ENCODE measurements around the gene MS4A13.

Gene MS4A13

DNA sequence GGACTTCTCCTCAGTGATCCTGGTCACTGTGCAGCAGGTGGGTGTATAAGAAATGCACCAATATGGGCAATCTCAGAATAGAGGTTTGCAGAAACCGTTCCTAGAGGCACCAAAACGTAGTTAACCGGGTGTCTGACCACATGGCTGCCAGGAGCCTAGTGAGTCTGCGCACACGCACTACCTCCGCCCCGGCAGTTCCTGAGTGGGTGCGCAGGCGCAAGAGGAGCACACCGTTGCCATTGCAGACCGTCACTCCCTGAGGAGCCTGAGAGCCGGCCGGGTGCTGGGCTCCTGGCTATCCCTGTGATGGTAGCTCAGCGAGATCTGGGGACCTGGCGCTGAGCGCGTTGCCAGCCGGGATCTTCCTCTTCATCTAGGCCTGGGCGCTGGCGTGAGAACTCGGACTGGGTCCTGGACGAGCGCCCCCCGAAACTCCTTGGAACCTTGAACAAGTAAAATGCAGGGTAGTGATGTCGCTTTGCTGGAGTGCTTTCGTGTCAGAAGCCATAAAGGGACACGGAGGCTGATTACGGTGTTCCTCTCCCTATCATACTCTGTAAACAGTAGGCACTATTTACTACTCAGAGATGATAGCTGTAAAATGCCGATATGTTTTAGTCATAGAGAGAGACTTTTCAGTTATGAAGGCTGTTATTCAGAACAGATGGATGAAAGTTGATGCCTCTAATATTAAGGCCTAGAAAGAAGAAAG, at the start of gene MS4A13:
Gene MS4A13 (plus strand): TSS at position 249 of the 712 bp plus-strand sequence. CDS start 2,692 bp downstream, outside the sequence.
- TF ChIP-seq CTCF (IDR thresholded peaks at IDR 0.05; ENCODE audit: borderline replicate concordance, insufficient read depth, low read depth, low read length): no peak
- no peak within 1 kb of the TSS for H3K4me3 ChIP-seq (ENCODE audit: low read depth, low read length)

- H3K4me3 ChIP-seq (ENCODE audit: low read depth, low read length): no peak overlapping the region
- no peak for TF ChIP-seq CTCF (IDR thresholded peaks at IDR 0.05; ENCODE audit: borderline replicate concordance, insufficient read depth, low read depth, low read length)
These were observed 46.4 kb upstream of the MS4A13 start for GRCh38 chr11:60468829-60469228.

DNA sequence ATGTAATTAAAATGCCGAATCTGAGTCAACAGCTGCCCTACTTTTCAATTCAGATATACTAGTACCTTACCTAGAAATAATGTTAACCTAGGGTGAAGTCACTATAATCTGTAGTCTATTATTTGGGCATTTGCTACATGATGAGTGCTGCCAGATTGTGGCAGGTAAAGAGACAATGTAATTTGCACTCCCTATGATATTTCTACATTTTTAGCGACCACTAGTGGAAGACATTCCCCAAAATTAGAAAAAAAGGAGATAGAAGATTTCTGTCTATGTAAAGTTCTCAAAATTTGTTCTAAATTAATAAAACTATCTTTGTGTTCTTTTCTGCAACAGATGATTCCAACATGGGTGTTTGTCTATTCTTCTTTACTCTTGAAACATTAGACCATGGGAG, 45.5 kb upstream of the MS4A13 start:
- H3K4me3 ChIP-seq (ENCODE audit: low read depth, low read length): no peak overlapping the region
- TF ChIP-seq CTCF (IDR thresholded peaks at IDR 0.05; ENCODE audit: borderline replicate concordance, insufficient read depth, low read depth, low read length): no peak

DNA sequence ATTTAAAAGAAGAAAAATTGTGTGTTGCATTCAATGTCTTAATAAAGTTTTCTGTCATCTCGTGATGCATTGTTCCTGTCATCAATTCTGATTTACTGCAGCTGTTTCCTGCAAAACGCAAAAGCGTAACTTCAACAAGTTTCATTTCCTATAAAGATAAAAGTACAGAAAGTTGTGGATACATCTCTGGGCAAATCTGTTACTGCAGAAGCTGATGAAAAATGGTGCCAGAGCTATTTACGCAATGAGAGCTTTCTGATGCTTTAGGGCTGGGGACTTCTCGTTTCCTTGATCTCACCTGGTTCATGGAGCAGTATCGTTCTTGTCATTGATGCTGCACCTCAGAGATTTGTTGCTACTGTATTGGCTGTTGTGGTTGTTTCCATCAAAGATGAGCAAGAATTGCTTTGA, 38.2 kb upstream of the MS4A13 start:
- H3K4me3 ChIP-seq (ENCODE audit: low read depth, low read length): no peak overlapping the region
- no peak for TF ChIP-seq CTCF (IDR thresholded peaks at IDR 0.05; ENCODE audit: borderline replicate concordance, insufficient read depth, low read depth, low read length)

- H3K4me3 ChIP-seq (ENCODE audit: low read depth, low read length): no peak overlapping the region
- TF ChIP-seq CTCF (IDR thresholded peaks at IDR 0.05; ENCODE audit: borderline replicate concordance, insufficient read depth, low read depth, low read length): no peak
These were observed 32.8 kb upstream of the MS4A13 start for GRCh38 chr11:60482361-60482760.

- no peak overlapping the region for H3K4me3 ChIP-seq (ENCODE audit: low read depth, low read length)
- peak; percentile 88 for TF ChIP-seq CTCF (IDR thresholded peaks at IDR 0.05; ENCODE audit: borderline replicate concordance, insufficient read depth, low read depth, low read length)
These were observed 29.2 kb upstream of the MS4A13 start for GRCh38 chr11:60485987-60486386.

DNA sequence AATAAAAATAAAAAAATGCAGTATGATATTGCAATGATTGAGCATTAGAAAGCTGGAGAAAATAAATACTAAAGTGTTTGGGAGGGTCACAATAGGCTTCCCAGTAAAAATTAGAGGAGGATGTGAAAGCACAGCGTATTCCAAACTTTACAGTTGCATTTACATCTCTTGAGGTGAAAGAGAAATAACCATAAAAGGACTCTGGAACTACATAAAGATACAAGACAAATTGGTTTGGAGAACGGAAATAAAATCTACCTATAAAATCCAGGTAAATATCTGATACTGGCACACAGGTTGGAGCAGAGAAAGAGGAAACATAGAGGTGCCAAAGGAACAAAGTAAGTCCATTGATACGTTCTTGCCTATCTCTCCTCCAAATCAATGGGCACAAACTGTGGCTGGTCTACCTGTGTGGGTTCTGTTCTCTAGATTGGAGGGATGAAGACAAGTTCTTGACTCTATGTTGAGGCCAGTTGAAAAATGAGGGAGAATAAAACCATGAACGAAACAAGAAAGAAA, 22.6 kb upstream of the MS4A13 start, which contains the start of gene MS4A12:
Gene MS4A12 (plus strand): TSS at position 291 of the 522 bp plus-strand sequence. CDS start 4,541 bp downstream, outside the sequence.
- H3K4me3 ChIP-seq (ENCODE audit: low read depth, low read length): no peak within 1 kb of the TSS
- no peak for TF ChIP-seq CTCF (IDR thresholded peaks at IDR 0.05; ENCODE audit: borderline replicate concordance, insufficient read depth, low read depth, low read length)
